HG02943 (cell line): ENCODE data around the gene MSRB2.
"Not testable (repeated sequence)": the region's sequence is repeated elsewhere in the genome, so short reads cannot be mapped to it uniquely, and the experiment has no call there.

Experiments used
- ATAC-seq: cut with Tn5 transposase; IDR thresholded peaks from one replicate; pipeline ENCODE4 v1.9.1; 2021; ENCODE audit warnings: mild to moderate bottlenecking, low read depth, moderate library complexity; ENCODE audit not compliant: unreplicated experiment

MSRB2 gene

GRCh38 chr10:23095404-23095965, at the start of gene MSRB2:
Gene MSRB2, plus strand, starts transcription at chr10:23095579. Its CDS starts 30 bp downstream, at chr10:23095609.
- ATAC-seq: peak; percentile 78

GRCh38 chr10:23046027-23046426, 49.4 kb upstream of the MSRB2 start:
- no peak for ATAC-seq

- no peak for ATAC-seq
Measured at GRCh38 chr10:23047201-23048050, 48.0 kb upstream of the MSRB2 start.

GRCh38 chr10:23048191-23048590, 47.2 kb upstream of the MSRB2 start:
- ATAC-seq: no peak

GRCh38 chr10:23051278-23051677, 44.1 kb upstream of the MSRB2 start:
- no peak for ATAC-seq

GRCh38 chr10:23051855-23052331, 43.5 kb upstream of the MSRB2 start:
- ATAC-seq: no peak

- ATAC-seq: no peak
Measured at GRCh38 chr10:23053036-23053435, 42.3 kb upstream of the MSRB2 start.

GRCh38 chr10:23055424-23056185, 39.8 kb upstream of the MSRB2 start:
- no peak for ATAC-seq

GRCh38 chr10:23056186-23056579, 39.2 kb upstream of the MSRB2 start:
- no peak for ATAC-seq

- no peak for ATAC-seq
Measured at GRCh38 chr10:23058366-23058765, 37.0 kb upstream of the MSRB2 start.

- no peak for ATAC-seq
Measured at GRCh38 chr10:23060918-23061317, 34.5 kb upstream of the MSRB2 start.

GRCh38 chr10:23063045-23063972, 32.1 kb upstream of the MSRB2 start:
- ATAC-seq: no peak

- ATAC-seq: no peak
Measured at GRCh38 chr10:23063973-23064812, 31.2 kb upstream of the MSRB2 start.

GRCh38 chr10:23064813-23065114, 30.6 kb upstream of the MSRB2 start:
- not testable (repeated sequence) for ATAC-seq

- no peak for ATAC-seq
Measured at GRCh38 chr10:23065181-23065948, 30.0 kb upstream of the MSRB2 start.

GRCh38 chr10:23067337-23067736, 28.0 kb upstream of the MSRB2 start:
- ATAC-seq: no peak

GRCh38 chr10:23067939-23068775, 27.2 kb upstream of the MSRB2 start:
- peak; percentile 71 for ATAC-seq
